GM12878 (cell line): ENCODE measurements around the gene NEDD8. TPM values are rescaled to one million over a fixed set of nuclear protein-coding genes. Genes with fewer than 3 reads are reported as not detected.

Experiments used
- ASH2L ChIP-seq: fragments of 300-600, 200-600 bp; sonication (generic); IDR thresholded peaks from 2 replicates; pipeline ENCODE4 v1.6.1; 2017; ENCODE audit warnings: low read depth, mild to moderate bottlenecking, borderline replicate concordance
- ATF3 ChIP-seq: IDR thresholded peaks from 2 replicates; pipeline ENCODE4 v1.6.1; 2011; ENCODE audit warnings: low read depth, mild to moderate bottlenecking, low read length, moderate library complexity, borderline replicate concordance; ENCODE audit errors: extremely low read depth
- CREM ChIP-seq: IDR thresholded peaks from 2 replicates; pipeline ENCODE4 v1.6.1; 2014; ENCODE audit warnings: antibody characterized with exemption, low read depth
- CTCF ChIP-seq, 3 experiments: IDR thresholded peaks in 2 of 3; conservative IDR thresholded peaks in 1 of 3; 2 replicates each; pipeline ENCODE4 v1.5.1; 2011; ENCODE audit warnings: low read depth in 3 of 3, low read length in 3 of 3, mild to moderate bottlenecking in 3 of 3, control low read depth in 2 of 3, moderate library complexity in 2 of 3, inconsistent platforms in 1 of 3, mixed read lengths in 1 of 3; ENCODE audit not compliant: control insufficient read depth in 2 of 3, insufficient read depth in 1 of 3; ENCODE audit errors: extremely low read depth in 1 of 3
- EZH2 ChIP-seq: IDR thresholded peaks from 2 replicates; pipeline ENCODE4 v1.6.1; 2012; ENCODE audit warnings: low read depth, mild to moderate bottlenecking, control low read depth, inconsistent platforms, low read length, borderline replicate concordance; ENCODE audit not compliant: control insufficient read depth
- GATAD2B ChIP-seq: fragments of 450-650 bp; conservative IDR thresholded peaks from 2 replicates; pipeline ENCODE4 v1.6.1; 2017; ENCODE audit warnings: low read depth, mild to moderate bottlenecking, moderate library complexity
- HDAC2 ChIP-seq: fragments of 200-600 bp; sonication (generic); IDR thresholded peaks from 2 replicates; pipeline ENCODE4 v1.6.1; 2017
- IRF3 ChIP-seq: fragments of 450-650 bp; IDR thresholded peaks from 2 replicates; pipeline ENCODE4 v1.6.1; 2014; ENCODE audit warnings: mild to moderate bottlenecking
- MEF2A ChIP-seq: IDR thresholded peaks from 2 replicates; pipeline ENCODE4 v1.6.1; 2011; ENCODE audit warnings: low read depth, mild to moderate bottlenecking, low read length, moderate library complexity; ENCODE audit not compliant: insufficient read depth
- MYB ChIP-seq: fragments of 150-350 bp; IDR thresholded peaks from 2 replicates; pipeline ENCODE4 v1.6.1; 2014; ENCODE audit warnings: mild to moderate bottlenecking, low read depth, low read length, borderline replicate concordance
- NRF1 ChIP-seq: conservative IDR thresholded peaks from 2 replicates; pipeline ENCODE4 v1.6.1; 2011; ENCODE audit warnings: mild to moderate bottlenecking, low read depth, low read length, improper control_type of control experiment
- PRDM15 ChIP-seq: fragments of 450-650 bp; formaldehyde crosslinking; IDR thresholded peaks from 2 replicates; pipeline ENCODE4 v1.4.0; 2020; ENCODE audit warnings: mild to moderate bottlenecking, moderate library complexity
- RAD21 ChIP-seq: IDR thresholded peaks from 2 replicates; pipeline ENCODE4 v1.6.1; 2011; ENCODE audit warnings: mild to moderate bottlenecking, low read depth, low read length, moderate library complexity; ENCODE audit not compliant: insufficient read depth
- RELA ChIP-seq: fragments of 450-650 bp; IDR thresholded peaks from 2 replicates; pipeline ENCODE4 v1.8.0; 2014; ENCODE audit warnings: borderline replicate concordance; ENCODE audit not compliant: partially characterized antibody
- RELB ChIP-seq: fragments of 450-650 bp; IDR thresholded peaks from 2 replicates; pipeline ENCODE4 v1.6.1; 2017; ENCODE audit warnings: low read depth, mild to moderate bottlenecking, moderate library complexity
- SREBF2 ChIP-seq: IDR thresholded peaks from 2 replicates; pipeline ENCODE4 v1.6.1; 2012; ENCODE audit warnings: mild to moderate bottlenecking, low read length
- USF2 ChIP-seq: IDR thresholded peaks from 2 replicates; pipeline ENCODE4 v1.6.1; 2011; ENCODE audit warnings: low read depth, low read length, improper control_type of control experiment, borderline replicate concordance
- WRNIP1 ChIP-seq: IDR thresholded peaks from 2 replicates; pipeline ENCODE4 v1.6.1; 2011; ENCODE audit warnings: low read depth, low read length, improper control_type of control experiment, borderline replicate concordance
- ZNF217 ChIP-seq: fragments of 450-650 bp; IDR thresholded peaks from 2 replicates; pipeline ENCODE4 v1.6.1; 2017; ENCODE audit warnings: antibody characterized with exemption, mild to moderate bottlenecking
- polyA plus RNA-seq, 11 experiments: library from polyadenylated mRNA; depleted of rRNA in 4 of 11; unstranded in 6 of 11; stranded (reverse) in 5 of 11; fragments of >200 nt; fragmentation: Nextera tagmentation in 4 of 11; fragmentation: Illumina TruSeq in 1 of 11; extraction: Ambion mirVana in 4 of 11; extraction: Trizol in 1 of 11; gene quantifications; 1 replicate in 1 of 11; 2 replicates in 10 of 11; pipeline versions ENCODE4 v1.2.1 to v1.2.3, GENCODE V29; 2011 to 2016; ENCODE audit warnings: inconsistent platforms in 2 of 11, missing spikeins in 2 of 11, low read depth in 1 of 11
- total RNA-seq, 4 experiments: library from RNA; depleted of rRNA in 3 of 4; stranded (reverse); fragments of >200 nt in 3 of 4; fragmentation: Illumina TruSeq in 1 of 4; extraction: Trizol in 1 of 4; gene quantifications; 2 replicates each; pipeline versions ENCODE4 v1.2.1 to v1.2.3, GENCODE V29; 2013 to 2021

The NEDD8 gene
- total and polyA plus RNA-seq, 10 of the 15 experiments (the other 5 are each of a cell fraction or from before 2014, with no cell fraction given): 164 to 991 (median 300) TPM

- TF ChIP-seq PRDM15: no peak
- no peak for TF ChIP-seq GATAD2B
- peak; percentile 58 for TF ChIP-seq RELB
- no peak for TF ChIP-seq ZNF217
- 0 out of 2 replicates have a peak, but pooled peaks have one; percentile 4 for TF ChIP-seq MYB
- TF ChIP-seq CTCF (IDR thresholded peaks at IDR 0.05 in 2 of 3, conservative IDR thresholded peaks at IDR 0.05 in 1 of 3; ENCODE audit: control insufficient read depth in 2 of 3, extremely low read depth in 1 of 3, insufficient read depth in 1 of 3, low read depth in 3 of 3, low read length in 3 of 3): no peak
- no peak for TF ChIP-seq ATF3
- no peak for TF ChIP-seq NRF1
- TF ChIP-seq RAD21: no peak
- no peak for TF ChIP-seq WRNIP1
- TF ChIP-seq CREM: no peak
- TF ChIP-seq USF2: no peak
- no peak for TF ChIP-seq ASH2L
- TF ChIP-seq MEF2A: no peak
- TF ChIP-seq SREBF2: no peak
- no peak for TF ChIP-seq EZH2
- TF ChIP-seq RELA: peak; percentile 40
- peak; percentile 42; the same call in 1 of the 2 replicates for TF ChIP-seq IRF3
- no peak for TF ChIP-seq HDAC2
These were observed 724 bp upstream of the NEDD8 start, which contains the start of gene GMPR2 (continued) for GRCh38 chr14:24232645-24233537.
